Measurements from ENCODE around the gene SDK1. TPM values are rescaled to one million over a fixed set of nuclear protein-coding genes. Genes with fewer than 3 reads are reported as not detected.

The SDK1 gene
- total and polyA plus RNA-seq, 2 donors, result 3.2 to 7.8 TPM

DNA sequence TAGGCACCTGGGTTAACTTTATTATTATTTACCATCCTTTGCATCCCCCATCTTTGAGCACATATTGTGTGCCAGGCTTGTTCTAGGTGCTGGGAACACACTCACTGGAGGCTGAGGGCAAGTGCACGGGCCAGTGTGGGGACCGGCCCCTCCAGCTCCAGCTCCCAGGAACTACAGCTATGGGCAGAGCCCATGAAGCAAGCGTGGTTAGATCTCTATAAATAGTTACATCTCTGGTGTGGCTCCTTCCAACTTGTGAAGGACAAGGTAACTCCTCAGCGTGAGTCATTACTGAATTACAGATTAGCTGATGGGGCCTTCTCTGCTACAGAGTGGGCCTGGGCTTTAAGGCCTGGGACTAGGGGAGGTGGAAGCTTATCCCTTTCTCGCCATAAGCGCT is 583.5 kb downstream of the SDK1 start:
- WGBS, result 96% methylated on average over 6 of the region's 6 CpGs
- Histone ChIP-seq H3K27me3 (ENCODE audit: control insufficient read depth in 2 of 2, insufficient read depth in 1 of 2, low read length in 1 of 2) (no peaks in the 10 kb centered on the region), H3K9me3 (ENCODE audit: control insufficient read depth in 2 of 2, insufficient read depth in 1 of 2, low read length in 1 of 2) (peaks cover 0 to 3% of the 10 kb centered on the region in 2 donors), H3K27ac (ENCODE audit: low read depth in 1 of 2, low read length in 1 of 2) (no peak overlapping the region), H3K4me1 (ENCODE audit: control insufficient read depth in 2 of 2, insufficient read depth in 2 of 2, low read length in 2 of 2) (no peaks in the 10 kb centered on the region), H3K36me3 (ENCODE audit: control insufficient read depth in 2 of 2, insufficient read depth in 2 of 2, low read length in 1 of 2) (no peaks in the 10 kb centered on the region), H3K4me3 (ENCODE audit: low read length in 2 of 2) (no peak overlapping the region)
- DNase-seq (ENCODE audit: low read depth in 6 of 9, low spot score in 9 of 9), result no peak

DNA sequence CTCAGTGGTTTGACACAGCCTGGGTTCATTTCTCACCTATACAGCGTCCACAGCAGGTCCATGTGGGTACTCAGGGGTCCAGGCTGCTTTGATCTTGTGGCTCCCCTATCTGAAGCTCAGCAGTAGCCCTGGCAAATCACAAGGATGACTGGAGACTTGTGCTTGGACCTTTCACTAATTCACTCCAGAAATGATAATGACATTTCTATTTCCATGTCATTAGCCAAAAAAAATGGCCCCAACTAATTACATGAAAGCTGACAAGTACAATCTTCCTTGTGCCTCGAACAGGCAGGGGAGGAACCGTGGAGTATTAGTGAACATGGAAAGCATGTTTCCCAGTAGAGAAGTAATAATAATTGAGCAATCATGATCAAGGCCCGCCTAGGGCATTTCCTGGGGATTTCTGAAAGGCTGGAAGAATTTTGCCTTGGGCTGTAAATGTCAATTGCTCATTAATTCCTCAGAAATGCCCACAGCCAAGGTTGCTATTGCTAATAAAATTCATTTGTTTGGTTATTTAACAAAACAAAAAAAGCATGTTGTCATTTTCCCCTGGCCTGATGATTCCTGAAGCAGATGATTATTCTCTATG is 586.1 kb downstream of the SDK1 start:
- Histone ChIP-seq H3K4me3 (ENCODE audit: low read length in 2 of 2) (no peak overlapping the region), H3K36me3 (ENCODE audit: control insufficient read depth in 2 of 2, insufficient read depth in 2 of 2, low read length in 1 of 2) (no peaks in the 10 kb centered on the region), H3K4me1 (ENCODE audit: control insufficient read depth in 2 of 2, insufficient read depth in 2 of 2, low read length in 2 of 2) (no peaks in the 10 kb centered on the region), H3K27me3 (ENCODE audit: control insufficient read depth in 2 of 2, insufficient read depth in 1 of 2, low read length in 1 of 2) (no peaks in the 10 kb centered on the region), H3K27ac (ENCODE audit: low read depth in 1 of 2, low read length in 1 of 2) (no peak overlapping the region), H3K9me3 (ENCODE audit: control insufficient read depth in 2 of 2, insufficient read depth in 1 of 2, low read length in 1 of 2) (no peaks in the 10 kb centered on the region)
- no peak for DNase-seq (ENCODE audit: low read depth in 6 of 9, low spot score in 9 of 9)
- 90% methylated on average over 4 of the region's 4 CpGs for WGBS

DNA sequence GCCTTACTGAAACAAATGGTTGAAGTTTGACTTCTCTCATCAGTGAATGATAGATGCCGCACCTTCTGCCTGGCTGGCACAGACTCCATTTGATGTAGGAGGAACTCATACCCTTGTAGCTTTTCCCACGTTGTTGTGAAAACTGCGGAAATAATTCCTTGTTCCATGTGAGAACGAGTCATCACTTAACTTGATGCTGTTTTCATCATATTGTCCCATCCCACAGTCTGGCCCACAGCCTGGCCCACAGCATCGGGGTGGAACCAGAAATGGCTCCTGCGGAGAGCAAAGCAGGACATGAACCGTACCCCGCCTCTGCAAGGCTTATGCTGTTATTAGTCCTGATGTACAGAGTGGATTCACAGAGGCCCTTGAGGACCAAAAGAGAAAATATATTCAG is 587.0 kb downstream of the SDK1 start:
- no peaks in the 10 kb centered on the region for H3K27me3 ChIP-seq (ENCODE audit: control insufficient read depth in 2 of 2, insufficient read depth in 1 of 2, low read length in 1 of 2)
- no peak for DNase-seq (ENCODE audit: low read depth in 6 of 9, low spot score in 9 of 9)
- no peaks in the 10 kb centered on the region for H3K36me3 ChIP-seq (ENCODE audit: control insufficient read depth in 2 of 2, insufficient read depth in 2 of 2, low read length in 1 of 2)
- H3K4me3 ChIP-seq (ENCODE audit: low read length in 2 of 2), result no peak overlapping the region
- 95% methylated on average over 8 of the region's 8 CpGs for WGBS
- H3K4me1 ChIP-seq (ENCODE audit: control insufficient read depth in 2 of 2, insufficient read depth in 2 of 2, low read length in 2 of 2), result no peaks in the 10 kb centered on the region
- H3K9me3 ChIP-seq (ENCODE audit: control insufficient read depth in 2 of 2, insufficient read depth in 1 of 2, low read length in 1 of 2), result no peaks in the 10 kb centered on the region
- H3K27ac ChIP-seq (ENCODE audit: low read depth in 1 of 2, low read length in 1 of 2), result no peak overlapping the region

DNA sequence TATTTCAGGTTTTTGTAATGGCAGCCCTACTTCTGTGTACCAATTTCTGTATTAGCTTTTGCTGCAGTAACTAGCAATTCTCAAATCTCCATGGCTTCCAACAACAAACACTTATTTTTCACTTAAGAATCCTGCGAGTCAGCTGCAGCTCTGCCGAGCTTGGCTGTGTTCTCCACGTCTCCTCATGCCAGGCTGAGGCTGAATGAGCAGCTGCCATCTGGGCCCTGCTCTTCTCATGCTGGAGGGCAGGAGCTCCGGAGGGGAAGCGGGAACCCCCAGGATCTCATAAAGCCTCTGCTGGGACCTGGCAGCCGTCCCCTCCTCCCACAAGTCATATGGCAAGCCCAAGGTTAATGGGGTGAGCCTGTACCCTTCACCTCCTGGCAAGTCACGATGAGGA is 591.1 kb downstream of the SDK1 start:
- WGBS, result 89% methylated on average over 7 of the region's 7 CpGs

DNA sequence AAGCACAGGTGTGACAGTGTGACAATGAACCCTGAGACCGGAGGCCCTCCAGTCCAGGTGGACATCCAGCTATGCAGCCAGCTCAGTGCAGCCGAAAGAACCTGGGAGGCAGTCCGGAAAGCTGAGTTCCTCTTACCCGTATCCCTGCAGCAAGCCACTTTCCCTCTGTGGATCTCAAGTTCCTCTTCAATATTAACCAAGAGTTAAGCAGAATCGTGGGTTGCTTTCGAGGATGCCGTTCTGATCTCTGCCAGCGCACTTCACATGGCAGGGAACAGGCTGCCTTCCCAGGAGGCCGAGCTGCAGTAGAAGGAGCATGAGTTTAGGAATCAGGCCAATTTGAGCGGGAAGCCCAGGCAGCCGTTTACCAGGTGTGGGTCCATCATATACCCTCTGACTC is 591.6 kb downstream of the SDK1 start:
- Histone ChIP-seq H3K9me3 (ENCODE audit: control insufficient read depth in 2 of 2, insufficient read depth in 1 of 2, low read length in 1 of 2) (no peaks in the 10 kb centered on the region), H3K4me1 (ENCODE audit: control insufficient read depth in 2 of 2, insufficient read depth in 2 of 2, low read length in 2 of 2) (no peaks in the 10 kb centered on the region), H3K4me3 (ENCODE audit: low read length in 2 of 2) (no peak overlapping the region), H3K27ac (ENCODE audit: low read depth in 1 of 2, low read length in 1 of 2) (no peak overlapping the region), H3K27me3 (ENCODE audit: control insufficient read depth in 2 of 2, insufficient read depth in 1 of 2, low read length in 1 of 2) (no peaks in the 10 kb centered on the region), H3K36me3 (ENCODE audit: control insufficient read depth in 2 of 2, insufficient read depth in 2 of 2, low read length in 1 of 2) (no peaks in the 10 kb centered on the region)
- DNase-seq (ENCODE audit: low read depth in 6 of 9, low spot score in 9 of 9), result no peak
- whole genome bisulfite sequencing, result 54% methylated on average over 11 of the region's 11 CpGs

More for the DNA sequence above, 591.1 kb downstream of the SDK1 start:
- Histone ChIP-seq H3K36me3 (ENCODE audit: control insufficient read depth in 2 of 2, insufficient read depth in 2 of 2, low read length in 1 of 2) (no peaks in the 10 kb centered on the region), H3K9me3 (ENCODE audit: control insufficient read depth in 2 of 2, insufficient read depth in 1 of 2, low read length in 1 of 2) (no peaks in the 10 kb centered on the region), H3K4me1 (ENCODE audit: control insufficient read depth in 2 of 2, insufficient read depth in 2 of 2, low read length in 2 of 2) (no peaks in the 10 kb centered on the region), H3K4me3 (ENCODE audit: low read length in 2 of 2) (no peak overlapping the region), H3K27ac (ENCODE audit: low read depth in 1 of 2, low read length in 1 of 2) (no peak overlapping the region), H3K27me3 (ENCODE audit: control insufficient read depth in 2 of 2, insufficient read depth in 1 of 2, low read length in 1 of 2) (no peaks in the 10 kb centered on the region)
- DNase-seq (ENCODE audit: low read depth in 6 of 9, low spot score in 9 of 9), result no peak

DNA sequence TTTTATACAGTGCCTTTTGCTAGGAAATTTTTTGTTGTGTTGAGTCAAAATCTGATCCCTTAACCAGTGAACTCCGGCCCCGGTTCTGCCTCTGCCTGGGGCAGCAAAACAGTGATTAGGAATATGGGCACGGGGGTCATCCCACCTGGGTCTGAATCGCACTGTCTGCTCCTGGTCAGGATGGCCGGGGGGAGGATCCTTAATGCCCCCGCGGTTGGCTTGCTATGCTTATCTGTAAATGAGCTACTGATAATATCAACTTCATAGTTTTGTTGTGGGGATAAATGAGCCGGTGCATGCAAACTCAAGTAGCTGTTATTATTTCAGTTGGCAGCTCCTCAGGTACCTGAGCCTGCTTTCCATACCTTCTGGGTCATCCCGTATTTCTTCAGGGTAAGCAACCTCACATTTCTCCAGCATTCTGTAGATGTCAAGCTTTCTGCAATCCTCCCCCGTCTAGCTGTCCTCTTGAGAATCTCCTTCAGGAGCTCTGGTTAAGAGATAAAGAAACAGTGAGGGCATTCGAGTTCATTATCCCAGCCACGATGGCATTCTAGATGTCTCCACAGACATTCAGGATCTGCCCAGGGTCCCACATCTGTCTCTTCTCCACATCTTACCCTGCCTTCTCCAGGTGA is 592.2 kb downstream of the SDK1 start:
- no peak overlapping the region for H3K4me3 ChIP-seq (ENCODE audit: low read length in 2 of 2)
- H3K36me3 ChIP-seq (ENCODE audit: control insufficient read depth in 2 of 2, insufficient read depth in 2 of 2, low read length in 1 of 2), result no peaks in the 10 kb centered on the region
- no peaks in the 10 kb centered on the region for H3K4me1 ChIP-seq (ENCODE audit: control insufficient read depth in 2 of 2, insufficient read depth in 2 of 2, low read length in 2 of 2)
- H3K27ac ChIP-seq (ENCODE audit: low read depth in 1 of 2, low read length in 1 of 2), result no peak overlapping the region
- no peak for DNase-seq (ENCODE audit: low read depth in 6 of 9, low spot score in 9 of 9)
- H3K9me3 ChIP-seq (ENCODE audit: control insufficient read depth in 2 of 2, insufficient read depth in 1 of 2, low read length in 1 of 2), result no peaks in the 10 kb centered on the region
- 94% methylated on average over 12 of the region's 12 CpGs for WGBS
- no peaks in the 10 kb centered on the region for H3K27me3 ChIP-seq (ENCODE audit: control insufficient read depth in 2 of 2, insufficient read depth in 1 of 2, low read length in 1 of 2)

DNA sequence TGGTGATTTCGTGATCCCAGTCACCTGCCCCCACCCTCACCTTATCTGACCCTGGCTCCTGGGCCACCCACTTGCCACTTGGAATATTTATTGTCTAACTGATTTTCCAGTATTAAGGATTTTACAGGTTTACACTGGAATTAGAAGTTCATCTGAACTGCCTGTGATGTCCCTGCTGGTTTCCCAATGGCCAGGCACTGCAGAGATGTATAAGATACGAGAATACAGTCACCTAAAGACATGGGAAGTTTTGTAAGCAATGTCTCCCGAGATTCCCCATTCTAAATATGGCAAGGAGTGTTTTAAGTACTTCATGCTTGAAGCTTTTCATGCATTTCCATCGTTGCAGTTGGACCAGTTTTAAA is 592.7 kb downstream of the SDK1 start:
- DNase-seq (ENCODE audit: low read depth in 6 of 9, low spot score in 9 of 9), result no peak
- Histone ChIP-seq H3K9me3 (ENCODE audit: control insufficient read depth in 2 of 2, insufficient read depth in 1 of 2, low read length in 1 of 2) (no peaks in the 10 kb centered on the region), H3K27ac (ENCODE audit: low read depth in 1 of 2, low read length in 1 of 2) (no peak overlapping the region), H3K4me1 (ENCODE audit: control insufficient read depth in 2 of 2, insufficient read depth in 2 of 2, low read length in 2 of 2) (no peaks in the 10 kb centered on the region), H3K36me3 (ENCODE audit: control insufficient read depth in 2 of 2, insufficient read depth in 2 of 2, low read length in 1 of 2) (no peaks in the 10 kb centered on the region), H3K4me3 (ENCODE audit: low read length in 2 of 2) (no peak overlapping the region), H3K27me3 (ENCODE audit: control insufficient read depth in 2 of 2, insufficient read depth in 1 of 2, low read length in 1 of 2) (no peaks in the 10 kb centered on the region)
- 55% methylated on average over 4 of the region's 4 CpGs for WGBS

DNA sequence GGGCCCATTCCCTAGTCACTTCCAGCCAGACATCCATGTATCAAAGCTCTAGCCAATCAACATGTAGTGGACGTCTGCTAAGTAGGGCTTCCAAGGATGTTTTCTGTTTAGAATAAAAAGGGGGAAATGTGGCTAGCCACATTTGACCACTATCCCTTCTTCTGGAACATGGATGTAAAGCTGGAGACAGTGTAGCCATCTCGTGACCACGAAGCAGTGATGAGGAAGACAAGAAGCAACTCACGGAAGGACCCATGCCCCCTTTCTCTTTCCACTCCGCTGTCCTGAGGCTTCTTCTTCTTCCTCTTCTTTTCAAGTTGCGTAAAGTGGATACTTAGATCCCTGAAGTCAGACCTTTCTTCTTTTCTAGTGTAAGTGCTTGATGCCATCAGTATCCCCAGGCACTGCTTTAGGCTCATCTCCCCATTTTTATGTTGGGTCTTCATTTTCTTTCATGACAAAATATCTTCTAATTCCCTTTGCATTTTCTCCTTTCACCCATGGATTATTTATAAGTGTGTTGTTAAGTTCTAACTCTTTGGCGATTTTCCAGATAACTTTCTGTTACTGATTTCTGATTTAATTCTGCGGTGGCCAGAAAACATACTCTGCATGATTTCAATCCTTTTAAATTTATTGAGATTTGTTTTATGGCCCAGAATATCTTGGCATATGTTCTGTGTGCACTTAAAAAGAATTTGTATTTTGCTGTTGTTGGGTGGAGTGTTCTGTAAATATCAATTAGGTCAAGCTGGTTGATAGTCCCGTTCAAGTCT is 594.5 kb downstream of the SDK1 start:
- 88% methylated on average over 9 of the region's 9 CpGs for WGBS
- Histone ChIP-seq H3K4me1 (ENCODE audit: control insufficient read depth in 2 of 2, insufficient read depth in 2 of 2, low read length in 2 of 2) (no peaks in the 10 kb centered on the region), H3K9me3 (ENCODE audit: control insufficient read depth in 2 of 2, insufficient read depth in 1 of 2, low read length in 1 of 2) (no peaks in the 10 kb centered on the region), H3K27ac (ENCODE audit: low read depth in 1 of 2, low read length in 1 of 2) (no peak overlapping the region), H3K36me3 (ENCODE audit: control insufficient read depth in 2 of 2, insufficient read depth in 2 of 2, low read length in 1 of 2) (no peaks in the 10 kb centered on the region), H3K27me3 (ENCODE audit: control insufficient read depth in 2 of 2, insufficient read depth in 1 of 2, low read length in 1 of 2) (no peaks in the 10 kb centered on the region), H3K4me3 (ENCODE audit: low read length in 2 of 2) (no peak overlapping the region)
- no peak for DNase-seq (ENCODE audit: low read depth in 6 of 9, low spot score in 9 of 9)

DNA sequence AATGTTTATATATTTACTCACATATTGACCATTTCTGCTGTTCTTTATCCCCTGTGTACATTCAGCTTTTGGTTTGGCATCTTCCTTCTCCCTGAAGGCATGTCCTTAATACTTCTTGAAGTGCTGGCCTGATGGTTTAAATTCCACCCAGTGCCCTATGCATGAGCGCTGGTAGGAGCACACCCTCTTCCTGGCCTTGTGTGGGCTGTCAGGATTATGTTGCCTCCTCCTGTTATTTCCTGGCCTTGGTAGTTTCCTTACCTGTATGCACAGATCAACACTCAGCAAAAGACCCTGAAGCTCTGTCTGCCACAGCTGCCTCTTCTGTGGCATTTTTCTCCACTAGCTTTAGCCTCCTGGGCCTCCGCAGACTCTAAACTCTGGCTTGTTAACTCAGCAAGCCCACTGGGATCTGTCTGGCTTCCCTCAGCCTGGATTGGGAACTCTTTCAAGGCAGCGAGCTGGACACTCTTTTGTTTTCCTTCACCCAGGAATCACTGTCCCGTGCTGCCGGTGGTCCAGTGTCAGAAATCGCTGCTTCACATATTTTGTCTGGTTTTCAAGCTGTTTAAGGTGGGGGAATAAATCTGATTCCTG is 595.2 kb downstream of the SDK1 start:
- Histone ChIP-seq H3K36me3 (ENCODE audit: control insufficient read depth in 2 of 2, insufficient read depth in 2 of 2, low read length in 1 of 2) (no peaks in the 10 kb centered on the region), H3K27me3 (ENCODE audit: control insufficient read depth in 2 of 2, insufficient read depth in 1 of 2, low read length in 1 of 2) (no peaks in the 10 kb centered on the region), H3K4me3 (ENCODE audit: low read length in 2 of 2) (no peak overlapping the region), H3K9me3 (ENCODE audit: control insufficient read depth in 2 of 2, insufficient read depth in 1 of 2, low read length in 1 of 2) (no peaks in the 10 kb centered on the region), H3K27ac (ENCODE audit: low read depth in 1 of 2, low read length in 1 of 2) (no peak overlapping the region), H3K4me1 (ENCODE audit: control insufficient read depth in 2 of 2, insufficient read depth in 2 of 2, low read length in 2 of 2) (no peaks in the 10 kb centered on the region)
- DNase-seq (ENCODE audit: low read depth in 6 of 9, low spot score in 9 of 9), result no peak
- 92% methylated on average over 6 of the region's 6 CpGs for WGBS

All from thymus (tissue), 11 donors.